ENCODE measurements around the gene RHPN2.

DNA sequence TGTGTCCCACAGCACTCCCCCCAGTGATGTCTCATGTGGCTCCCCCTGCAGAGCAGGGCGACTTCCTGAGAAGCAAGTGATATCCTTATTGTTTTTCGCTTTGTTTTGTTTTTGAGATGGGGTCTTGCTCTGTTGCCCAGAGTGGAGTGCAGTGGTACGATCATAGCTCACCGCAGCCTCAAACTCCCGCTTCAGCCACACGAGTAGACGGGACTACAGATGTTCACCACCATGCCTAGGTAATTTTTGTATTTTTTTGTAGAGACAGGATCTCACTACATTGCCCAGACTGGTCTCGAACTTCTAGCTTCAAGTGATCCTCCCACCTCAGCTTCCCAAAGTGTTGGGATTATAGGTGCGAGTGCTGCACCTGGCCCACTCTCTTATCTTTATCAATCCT, 97.9 kb downstream of the RHPN2 start:
- no peak for TF ChIP-seq POLR2AphosphoS5 (IDR thresholded peaks at IDR 0.05)
- TF ChIP-seq, protein P1, sequence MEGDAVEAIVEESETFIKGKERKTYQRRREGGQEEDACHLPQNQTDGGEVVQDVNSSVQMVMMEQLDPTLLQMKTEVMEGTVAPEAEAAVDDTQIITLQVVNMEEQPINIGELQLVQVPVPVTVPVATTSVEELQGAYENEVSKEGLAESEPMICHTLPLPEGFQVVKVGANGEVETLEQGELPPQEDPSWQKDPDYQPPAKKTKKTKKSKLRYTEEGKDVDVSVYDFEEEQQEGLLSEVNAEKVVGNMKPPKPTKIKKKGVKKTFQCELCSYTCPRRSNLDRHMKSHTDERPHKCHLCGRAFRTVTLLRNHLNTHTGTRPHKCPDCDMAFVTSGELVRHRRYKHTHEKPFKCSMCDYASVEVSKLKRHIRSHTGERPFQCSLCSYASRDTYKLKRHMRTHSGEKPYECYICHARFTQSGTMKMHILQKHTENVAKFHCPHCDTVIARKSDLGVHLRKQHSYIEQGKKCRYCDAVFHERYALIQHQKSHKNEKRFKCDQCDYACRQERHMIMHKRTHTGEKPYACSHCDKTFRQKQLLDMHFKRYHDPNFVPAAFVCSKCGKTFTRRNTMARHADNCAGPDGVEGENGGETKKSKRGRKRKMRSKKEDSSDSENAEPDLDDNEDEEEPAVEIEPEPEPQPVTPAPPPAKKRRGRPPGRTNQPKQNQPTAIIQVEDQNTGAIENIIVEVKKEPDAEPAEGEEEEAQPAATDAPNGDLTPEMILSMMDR (IDR thresholded peaks at IDR 0.05), result no peak
- no peak for TF ChIP-seq POLR2A (IDR thresholded peaks at IDR 0.05)
